GM12878 (cell line): Measurements from ENCODE around the gene MYCN. TPM values are rescaled to one million over a fixed set of nuclear protein-coding genes. Genes with fewer than 3 reads are reported as not detected.

Experiments used
- ATAC-seq: fragments of 200-7000 bp; cut with Tn5 transposase; 3 replicates; pipeline ENCODE4 v1.9.1; 2020; ENCODE audit warnings: mild to moderate bottlenecking, moderate library complexity
- BruUV-seq: library from RNA; stranded (reverse); fragments of 400-500 nt; replicated peaks from 2 replicates; lab custom pipeline; 2021; lab: Mats Ljungman, UMichigan
- CTCF ChIA-PET: fragments of 300-600 bp; sonication (Branson Sonifier 250); formaldehyde crosslinking; extraction: SDS; loops from one replicate; lab custom pipeline; 2021; ENCODE audit warnings: inconsistent platforms; lab: Yijun Ruan, JAX
- POLR2A ChIA-PET: fragments of 350-600 bp; formaldehyde crosslinking; extraction: SDS; loops from one replicate; lab custom pipeline; 2021; ENCODE audit warnings: inconsistent platforms; lab: Charles Lee
- RAD21 ChIA-PET: fragments of 300-600 bp; sonication (Branson Sonifier 250); formaldehyde crosslinking; loops from one replicate; lab custom pipeline; 2023; ENCODE audit warnings: antibody characterized with exemption; ENCODE audit not compliant: unreplicated experiment; lab: Charles Lee
- SMC1A ChIA-PET: fragments of 300-600 bp; sonication (Branson Sonifier 250); formaldehyde crosslinking; loops from one replicate; lab custom pipeline; 2023; ENCODE audit not compliant: unreplicated experiment, uncharacterized antibody; lab: Charles Lee
- DNase-seq: peaks from one replicate; pipeline ENCODE4 v3.0.0-alpha.2; 2011; ENCODE audit warnings: low read depth, low spot score
- FAIRE-seq: peaks from 3 replicates; lab custom pipeline; 2011; peaks lifted over from hg19 to GRCh38; lab: Jason Lieb, UNC
- H2AFZ ChIP-seq: 2 replicates; pipeline ENCODE4 v1.6.0; 2011; ENCODE audit warnings: low read depth, low read length, control low read depth; ENCODE audit not compliant: control insufficient read depth
- H3K27ac ChIP-seq: 2 replicates; pipeline ENCODE4 v1.5.1; 2011; ENCODE audit warnings: control low read depth; ENCODE audit not compliant: control insufficient read depth, insufficient read depth
- H3K27me3 ChIP-seq, 2 experiments: replicated peaks in 1 of 2; 2 replicates each; pipeline versions ENCODE4 v1.6.0 to v1.6.1; 2011; ENCODE audit warnings: low read length in 1 of 2; ENCODE audit not compliant: control insufficient read depth in 2 of 2, insufficient read depth in 2 of 2
- H3K36me3 ChIP-seq, 2 experiments: 2 replicates each; pipeline ENCODE4 v1.5.1; 2011; ENCODE audit warnings: low read length in 1 of 2; ENCODE audit not compliant: control insufficient read depth in 2 of 2, insufficient read depth in 2 of 2
- H3K4me1 ChIP-seq: 2 replicates; pipeline ENCODE4 v1.6.1; 2011; ENCODE audit warnings: mild to moderate bottlenecking, low read length, moderate library complexity, mixed read lengths; ENCODE audit not compliant: control insufficient read depth, insufficient read depth
- H3K4me2 ChIP-seq: 2 replicates; pipeline ENCODE4 v1.6.0; 2011; ENCODE audit warnings: control low read depth; ENCODE audit not compliant: control insufficient read depth, insufficient read depth
- H3K4me3 ChIP-seq: fragments of 200-600 bp; sonication (generic); 2 replicates; pipeline ENCODE4 v1.5.1; 2016
- H3K79me2 ChIP-seq: 2 replicates; pipeline ENCODE4 v1.6.0; 2011; ENCODE audit warnings: low read length; ENCODE audit not compliant: control insufficient read depth, insufficient read depth
- H3K9ac ChIP-seq: 2 replicates; pipeline ENCODE4 v1.8.0; 2011; ENCODE audit warnings: low read length, control low read depth, mixed read lengths; ENCODE audit not compliant: control insufficient read depth, insufficient read depth
- H3K9me3 ChIP-seq: replicated peaks from 3 replicates; pipeline ENCODE4 v1.5.1; 2011; ENCODE audit warnings: mild to moderate bottlenecking, low read length; ENCODE audit not compliant: control insufficient read depth, insufficient read depth
- H4K20me1 ChIP-seq: 2 replicates; pipeline ENCODE4 v1.6.0; 2011; ENCODE audit not compliant: control insufficient read depth, insufficient read depth
- ATF7 ChIP-seq: fragments of 450-650 bp; IDR thresholded peaks from 2 replicates; pipeline ENCODE4 v1.6.1; 2016; ENCODE audit warnings: low read depth, mild to moderate bottlenecking
- CBX5 ChIP-seq: sonication (generic); IDR thresholded peaks from 2 replicates; pipeline ENCODE4 v1.6.1; 2016; ENCODE audit warnings: low read depth, moderate library complexity, mild to moderate bottlenecking, inconsistent platforms
- MTA3 ChIP-seq: IDR thresholded peaks from 2 replicates; pipeline ENCODE4 v1.6.1; 2012; ENCODE audit warnings: low read length, inconsistent platforms, borderline replicate concordance
- RELB ChIP-seq: fragments of 450-650 bp; IDR thresholded peaks from 2 replicates; pipeline ENCODE4 v1.6.1; 2017; ENCODE audit warnings: low read depth, mild to moderate bottlenecking, moderate library complexity
- ZNF207 ChIP-seq: fragments of 450-650 bp; IDR thresholded peaks from 2 replicates; pipeline ENCODE4 v1.6.1; 2014; ENCODE audit warnings: antibody characterized with exemption, mild to moderate bottlenecking, borderline replicate concordance
- ZNF622 ChIP-seq: fragments of 450-650 bp; IDR thresholded peaks from 2 replicates; pipeline ENCODE4 v1.6.1; 2017; ENCODE audit warnings: mild to moderate bottlenecking, inconsistent platforms
- WGBS: methylation state at CpG from one replicate; pipeline ENCODE4 v1.1.6; 2016; ENCODE audit warnings: low lambda C conversion rate; ENCODE audit not compliant: insufficient replicate concordance, insufficient coverage; ENCODE audit errors: missing lambda C conversion rate; 5-methylcytosine and 5-hydroxymethylcytosine counted together
- in situ Hi-C: fragments of 300-500 bp; cut with MboI; formaldehyde crosslinking; loops from 9 replicates; pipeline ENCODE4 v1.14.3; 2018; ENCODE audit warnings: mixed read lengths
- intact Hi-C: fragments of 100-400 bp; cut with micrococcal nuclease; formaldehyde crosslinking; loops from one replicate; pipeline ENCODE4 v1.14.2; 2022; ENCODE audit not compliant: unreplicated experiment
- polyA plus RNA-seq, 11 experiments: library from polyadenylated mRNA; depleted of rRNA in 4 of 11; unstranded in 6 of 11; stranded (reverse) in 5 of 11; fragments of >200 nt; fragmentation: Nextera tagmentation in 4 of 11; fragmentation: Illumina TruSeq in 1 of 11; extraction: Ambion mirVana in 4 of 11; extraction: Trizol in 1 of 11; gene quantifications; 1 replicate in 1 of 11; 2 replicates in 10 of 11; pipeline versions ENCODE4 v1.2.1 to v1.2.3, GENCODE V29; 2011 to 2016; ENCODE audit warnings: inconsistent platforms in 2 of 11, missing spikeins in 2 of 11, low read depth in 1 of 11
- total RNA-seq, 4 experiments: library from RNA; depleted of rRNA in 3 of 4; stranded (reverse); fragments of >200 nt in 3 of 4; fragmentation: Illumina TruSeq in 1 of 4; extraction: Trizol in 1 of 4; gene quantifications; 2 replicates each; pipeline versions ENCODE4 v1.2.1 to v1.2.3, GENCODE V29; 2013 to 2021
- TF ChIP-seq, protein P1 (sequence below): fragments of 450-650 bp; formaldehyde crosslinking; IDR thresholded peaks from 2 replicates; pipeline ENCODE4 v1.4.0; 2020; ENCODE audit warnings: mild to moderate bottlenecking, moderate library complexity

The MYCN gene
- total and polyA plus RNA-seq, 10 of the 15 experiments (the other 5 are each of a cell fraction or from before 2014, with no cell fraction given): not detected

GRCh38 chr2:15964936-15965563 lies 24.7 kb downstream of the MYCN start:
- no peak overlapping the region for H2AFZ ChIP-seq
- 7% methylated on average over 7 of the region's 7 CpGs for WGBS
- no TSS peak for BruUV-seq
- no peak overlapping the region for H3K27ac ChIP-seq
- no peak for TF ChIP-seq CBX5
- no peak for TF ChIP-seq ATF7
- no peak for TF ChIP-seq ZNF622
- TF ChIP-seq ZNF207: no peak
- no peak for TF ChIP-seq MTA3
- no peak for TF ChIP-seq RELB
- TF ChIP-seq, protein P1, sequence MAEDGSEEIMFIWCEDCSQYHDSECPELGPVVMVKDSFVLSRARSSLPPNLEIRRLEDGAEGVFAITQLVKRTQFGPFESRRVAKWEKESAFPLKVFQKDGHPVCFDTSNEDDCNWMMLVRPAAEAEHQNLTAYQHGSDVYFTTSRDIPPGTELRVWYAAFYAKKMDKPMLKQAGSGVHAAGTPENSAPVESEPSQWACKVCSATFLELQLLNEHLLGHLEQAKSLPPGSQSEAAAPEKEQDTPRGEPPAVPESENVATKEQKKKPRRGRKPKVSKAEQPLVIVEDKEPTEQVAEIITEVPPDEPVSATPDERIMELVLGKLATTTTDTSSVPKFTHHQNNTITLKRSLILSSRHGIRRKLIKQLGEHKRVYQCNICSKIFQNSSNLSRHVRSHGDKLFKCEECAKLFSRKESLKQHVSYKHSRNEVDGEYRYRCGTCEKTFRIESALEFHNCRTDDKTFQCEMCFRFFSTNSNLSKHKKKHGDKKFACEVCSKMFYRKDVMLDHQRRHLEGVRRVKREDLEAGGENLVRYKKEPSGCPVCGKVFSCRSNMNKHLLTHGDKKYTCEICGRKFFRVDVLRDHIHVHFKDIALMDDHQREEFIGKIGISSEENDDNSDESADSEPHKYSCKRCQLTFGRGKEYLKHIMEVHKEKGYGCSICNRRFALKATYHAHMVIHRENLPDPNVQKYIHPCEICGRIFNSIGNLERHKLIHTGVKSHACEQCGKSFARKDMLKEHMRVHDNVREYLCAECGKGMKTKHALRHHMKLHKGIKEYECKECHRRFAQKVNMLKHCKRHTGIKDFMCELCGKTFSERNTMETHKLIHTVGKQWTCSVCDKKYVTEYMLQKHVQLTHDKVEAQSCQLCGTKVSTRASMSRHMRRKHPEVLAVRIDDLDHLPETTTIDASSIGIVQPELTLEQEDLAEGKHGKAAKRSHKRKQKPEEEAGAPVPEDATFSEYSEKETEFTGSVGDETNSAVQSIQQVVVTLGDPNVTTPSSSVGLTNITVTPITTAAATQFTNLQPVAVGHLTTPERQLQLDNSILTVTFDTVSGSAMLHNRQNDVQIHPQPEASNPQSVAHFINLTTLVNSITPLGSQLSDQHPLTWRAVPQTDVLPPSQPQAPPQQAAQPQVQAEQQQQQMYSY (CRISPR knock-in tag): no peak
- RAD21 ChIA-PET: no interaction called here
- DNase-seq: no peak
- SMC1A ChIA-PET: no interaction called here
- no peaks in the 10 kb centered on the region for H3K9me3 ChIP-seq
- no peaks in the 10 kb centered on the region for H3K27me3 ChIP-seq
- no peaks in the 10 kb centered on the region for H3K4me1 ChIP-seq
- POLR2A ChIA-PET: no interaction called here
- no peak overlapping the region for H3K4me2 ChIP-seq
- CTCF ChIA-PET: no interaction called here
- no peak overlapping the region for H3K9ac ChIP-seq
- no peaks in the 10 kb centered on the region for H3K79me2 ChIP-seq
- no peaks in the 10 kb centered on the region for H4K20me1 ChIP-seq
- no peak for FAIRE-seq
- no peaks in the 10 kb centered on the region for H3K36me3 ChIP-seq
- ATAC-seq: no peak
- H3K4me3 ChIP-seq: no peak overlapping the region
- intact Hi-C loops: no loop called here
- in situ Hi-C loops: no loop called here
